ENCODE data around the gene LHB. TPM values are rescaled to one million over a fixed set of nuclear protein-coding genes. Genes with fewer than 3 reads are reported as not detected.

The LHB gene
- total RNA-seq, 2 donors from 2014 or later = not detected

- no peak for TF ChIP-seq CTCF (IDR thresholded peaks at IDR 0.05)
These were observed 638 bp downstream of the LHB start for GRCh38 chr19:49016067-49016839.

GRCh38 chr19:49014870-49015255 lies 2.0 kb downstream of the LHB start:
- H3K4me1 ChIP-seq = peaks cover 7% of the 10 kb centered on the region
- H3K27me3 ChIP-seq = no peaks in the 10 kb centered on the region
- H3K9ac ChIP-seq (ENCODE audit: low read depth in 2 of 2, low read length in 2 of 2) = no peak overlapping the region
- H3K27ac ChIP-seq = no peak overlapping the region
- no peak for DNase-seq
- H3K9me3 ChIP-seq = no peaks in the 10 kb centered on the region
- intact Hi-C loops (cut with DNase I) = no loop called here
- H3K4me3 ChIP-seq = no peak overlapping the region
- no peak for TF ChIP-seq CTCF (IDR thresholded peaks at IDR 0.05)
- H3K36me3 ChIP-seq = no peaks in the 10 kb centered on the region

More at GRCh38 chr19:49016067-49016839, 638 bp downstream of the LHB start:
- Histone ChIP-seq H3K9me3 (no peaks in the 10 kb centered on the region), H3K27ac (no peak overlapping the region), H3K27me3 (peaks cover 4% of the 10 kb centered on the region), H3K9ac (ENCODE audit: low read depth in 2 of 2, low read length in 2 of 2) (no peak overlapping the region), H3K36me3 (no peaks in the 10 kb centered on the region), H3K4me1 (peaks cover 7% of the 10 kb centered on the region), H3K4me3 (no peak overlapping the region)
- no peak for DNase-seq
- intact Hi-C loops (cut with DNase I) = no loop called here

GRCh38 chr19:49014123-49014869 lies 2.6 kb downstream of the LHB start:
- H3K27ac ChIP-seq = no peak overlapping the region
- H3K4me3 ChIP-seq = no peak overlapping the region
- H3K9me3 ChIP-seq = no peaks in the 10 kb centered on the region
- no peaks in the 10 kb centered on the region for H3K27me3 ChIP-seq
- DNase-seq = no peak
- no peak overlapping the region for H3K9ac ChIP-seq (ENCODE audit: low read depth in 2 of 2, low read length in 2 of 2)
- TF ChIP-seq CTCF (IDR thresholded peaks at IDR 0.05) = no peak
- H3K4me1 ChIP-seq = peaks cover 7% of the 10 kb centered on the region
- H3K36me3 ChIP-seq = no peaks in the 10 kb centered on the region
- intact Hi-C loops (cut with DNase I) = no loop called here

GRCh38 chr19:49011194-49011593 lies 5.7 kb downstream of the LHB start:
- H3K36me3 ChIP-seq = no peaks in the 10 kb centered on the region
- TF ChIP-seq CTCF (IDR thresholded peaks at IDR 0.05) = no peak

GRCh38 chr19:49010453-49010852 lies 6.4 kb downstream of the LHB start:
- intact Hi-C loops (cut with DNase I) = no loop called here
- Histone ChIP-seq H3K27me3 (no peaks in the 10 kb centered on the region), H3K4me3 (no peak overlapping the region), H3K4me1 (no peaks in the 10 kb centered on the region), H3K9ac (ENCODE audit: low read depth in 2 of 2, low read length in 2 of 2) (no peak overlapping the region), H3K36me3 (no peaks in the 10 kb centered on the region), H3K9me3 (no peaks in the 10 kb centered on the region), H3K27ac (no peak overlapping the region)
- no peak for DNase-seq
- TF ChIP-seq CTCF (IDR thresholded peaks at IDR 0.05) = no peak

More at GRCh38 chr19:49011194-49011593, 5.7 kb downstream of the LHB start:
- no peak overlapping the region for H3K4me3 ChIP-seq
- no peaks in the 10 kb centered on the region for H3K27me3 ChIP-seq
- intact Hi-C loops (cut with DNase I) = no loop called here
- no peaks in the 10 kb centered on the region for H3K9me3 ChIP-seq
- H3K4me1 ChIP-seq = no peaks in the 10 kb centered on the region
- DNase-seq = no peak
- H3K27ac ChIP-seq = no peak overlapping the region
- H3K9ac ChIP-seq (ENCODE audit: low read depth in 2 of 2, low read length in 2 of 2) = no peak overlapping the region
